D341Med (cell line): Measurements from ENCODE around the gene NUAK1.

Experiments
- DNase-seq: peaks from one replicate; pipeline ENCODE4 v3.0.0; 2012; ENCODE audit warnings: low spot score

The NUAK1 gene

DNA sequence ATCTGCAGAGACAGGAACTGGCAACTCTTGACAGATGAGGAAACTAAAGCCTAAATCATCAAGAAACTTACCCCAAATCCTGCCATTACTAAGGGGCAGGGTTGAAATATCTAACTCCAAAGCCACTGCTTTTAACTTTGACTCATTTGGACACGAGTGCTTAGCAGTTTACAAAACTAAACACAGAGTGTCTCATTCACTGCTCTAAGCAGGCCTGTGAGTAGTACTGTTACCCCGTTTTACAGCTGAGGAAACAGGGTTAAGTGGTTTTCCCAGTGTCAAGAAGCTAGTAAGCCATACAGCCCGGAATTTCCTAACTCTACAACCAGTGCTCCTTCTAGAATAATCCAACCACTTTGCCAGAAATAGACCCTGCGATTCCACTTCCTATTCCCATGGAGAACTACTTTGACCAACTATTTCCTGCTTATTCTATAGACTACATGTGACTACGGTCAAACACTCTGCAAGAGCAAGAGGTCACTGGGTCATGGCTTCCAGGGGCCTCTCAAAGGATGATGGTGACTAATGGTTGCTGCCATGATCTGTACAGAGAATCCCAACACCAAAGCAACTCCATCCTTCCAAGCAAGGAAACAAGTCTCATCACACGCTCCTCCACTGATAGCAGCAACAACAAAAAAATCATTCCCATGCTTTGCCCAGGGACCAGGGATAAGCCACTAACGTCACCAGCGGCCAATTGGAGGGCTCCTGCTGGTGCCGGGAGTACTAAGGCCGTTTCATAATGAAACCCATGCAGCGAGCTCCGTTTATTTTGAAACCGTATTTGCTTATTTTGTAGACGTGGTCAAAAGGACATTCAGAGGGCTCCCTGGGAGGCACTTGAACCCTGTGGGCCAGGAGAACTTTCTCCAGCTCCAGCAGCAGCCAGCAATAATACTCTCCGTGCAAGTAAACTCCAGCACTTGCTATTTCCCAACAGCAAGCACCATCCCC, 56.3 kb downstream of the NUAK1 start:
- DNase-seq: no peak

DNA sequence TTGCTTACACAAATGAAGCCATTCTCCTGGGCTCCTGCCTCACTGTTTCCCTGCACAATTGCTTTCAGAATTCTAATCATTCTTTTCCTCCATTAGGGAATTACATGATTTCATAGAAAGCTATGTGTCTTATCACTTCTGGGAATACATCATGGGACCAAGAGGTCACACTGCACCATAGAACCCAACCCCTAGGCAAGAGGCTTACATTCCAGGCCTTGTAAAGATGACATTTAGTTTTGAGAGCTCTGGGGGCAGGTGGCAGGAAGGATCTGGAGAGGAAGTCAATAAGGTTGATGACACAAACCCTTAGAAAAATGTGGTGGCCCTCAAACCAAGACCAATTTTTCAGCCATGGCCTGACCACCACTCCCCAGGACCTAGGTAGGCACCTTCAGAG, 57.1 kb downstream of the NUAK1 start:
- DNase-seq: no peak

DNA sequence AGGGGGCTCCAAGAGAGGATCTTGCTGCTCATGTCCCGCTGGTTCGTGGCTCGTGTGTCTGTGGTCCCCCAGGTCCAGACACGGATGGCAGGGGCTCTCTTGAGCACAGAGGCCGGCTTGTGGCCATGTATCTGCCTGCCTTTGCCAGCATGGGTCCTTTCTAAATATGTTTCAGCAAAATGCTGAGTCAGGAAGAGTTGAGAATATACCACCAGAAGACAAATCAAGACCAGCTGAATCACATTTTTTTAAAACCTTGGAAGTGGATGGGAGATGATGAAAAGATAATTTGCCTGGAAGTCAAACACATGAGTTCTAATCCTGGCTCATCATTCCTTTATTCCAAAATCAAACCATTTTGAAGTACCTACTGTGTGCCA, 58.0 kb downstream of the NUAK1 start:
- DNase-seq: no peak

DNA sequence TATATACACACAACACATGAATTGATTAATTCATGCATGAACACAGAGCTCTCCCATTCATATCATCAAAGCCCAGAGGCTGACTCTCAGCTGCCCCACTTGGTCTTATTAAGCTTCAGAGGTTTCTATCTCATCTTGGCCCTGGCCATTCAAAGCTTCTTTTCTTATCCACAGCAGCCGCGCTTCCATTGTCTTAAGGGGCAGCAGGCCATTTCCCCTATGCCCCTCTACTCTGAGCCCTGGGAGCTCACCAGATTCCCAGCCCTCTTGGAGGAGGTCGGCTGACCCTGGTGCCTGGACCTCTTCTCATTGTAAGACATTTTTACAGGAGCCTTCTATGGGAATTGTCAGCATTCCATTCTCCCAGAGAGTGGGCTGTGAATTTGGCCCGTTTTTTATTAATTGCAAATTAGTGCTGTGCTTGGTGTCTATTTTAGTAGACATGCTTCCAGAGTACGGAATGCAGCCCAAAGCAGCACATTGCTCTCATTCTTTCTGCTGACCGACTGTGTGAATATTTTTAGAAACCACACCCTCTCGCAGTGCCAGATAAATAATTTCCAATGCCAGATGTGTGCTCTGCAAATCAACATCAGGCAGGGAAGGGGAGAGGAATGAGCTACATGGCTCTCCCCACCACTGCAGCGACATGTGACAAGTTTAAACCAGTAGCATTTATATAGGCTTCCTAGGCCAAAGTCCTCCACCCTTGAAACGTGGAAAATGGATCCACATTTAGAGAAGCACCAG, 58.5 kb downstream of the NUAK1 start:
- no peak for DNase-seq

DNA sequence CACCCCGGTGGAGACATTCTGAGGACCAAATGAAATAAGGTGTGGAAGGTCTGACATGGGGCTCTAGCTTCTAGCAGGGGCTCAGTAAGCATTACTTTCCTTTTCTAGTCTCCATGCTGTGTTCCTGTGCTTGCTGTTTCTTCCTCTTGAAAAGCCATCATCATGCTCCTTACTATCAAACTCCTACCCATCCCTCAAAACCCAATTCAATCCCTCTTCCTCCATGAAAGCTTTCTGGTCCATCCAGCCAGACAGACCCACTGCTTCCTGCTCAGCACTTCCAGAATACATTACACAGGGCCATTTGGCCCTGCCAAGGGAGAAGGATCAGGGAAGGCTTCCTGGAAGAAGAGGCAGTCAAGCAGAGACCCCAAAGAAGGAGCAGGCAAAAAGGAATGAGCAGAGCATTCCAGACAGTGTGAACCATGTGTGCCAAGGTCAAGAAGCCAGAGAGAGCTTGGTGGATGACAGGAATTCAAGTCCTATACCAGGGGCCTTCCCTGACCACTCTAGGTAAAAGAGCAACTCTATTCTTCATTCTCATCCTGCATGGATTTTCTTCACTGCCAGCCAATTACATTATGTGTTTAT, 59.5 kb downstream of the NUAK1 start:
- DNase-seq: no peak

DNA sequence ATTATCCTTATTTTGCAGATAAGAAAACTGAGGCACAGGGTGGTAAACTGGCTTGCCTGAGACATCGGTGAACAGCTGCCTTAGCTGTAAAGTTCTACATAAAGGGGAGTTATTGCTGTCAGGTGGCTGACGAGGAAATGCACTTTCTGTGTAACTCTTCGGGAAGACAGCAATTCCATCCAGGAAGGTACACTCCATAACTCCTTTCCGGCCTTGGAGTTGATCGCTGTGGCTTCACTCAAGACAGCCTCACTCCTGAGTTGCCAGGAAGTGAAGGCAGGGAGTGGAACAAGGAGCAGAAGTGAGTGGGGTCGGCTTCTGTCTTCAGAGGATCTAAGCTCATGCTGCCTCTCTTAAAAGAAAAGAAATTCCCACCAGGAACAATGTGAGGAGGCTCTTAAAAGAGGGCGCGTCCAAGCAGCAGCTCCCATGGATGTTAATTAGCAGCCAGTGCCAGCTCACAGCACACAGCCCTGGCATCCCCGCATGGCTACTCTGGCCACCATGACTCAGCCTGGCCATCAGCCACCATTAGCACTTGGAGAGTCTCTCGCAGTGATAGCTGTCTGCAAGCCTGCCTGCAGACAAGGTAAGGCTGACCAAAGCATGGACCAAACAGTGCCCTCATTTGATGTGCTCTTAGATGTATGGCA, 60.3 kb downstream of the NUAK1 start:
- no peak for DNase-seq

DNA sequence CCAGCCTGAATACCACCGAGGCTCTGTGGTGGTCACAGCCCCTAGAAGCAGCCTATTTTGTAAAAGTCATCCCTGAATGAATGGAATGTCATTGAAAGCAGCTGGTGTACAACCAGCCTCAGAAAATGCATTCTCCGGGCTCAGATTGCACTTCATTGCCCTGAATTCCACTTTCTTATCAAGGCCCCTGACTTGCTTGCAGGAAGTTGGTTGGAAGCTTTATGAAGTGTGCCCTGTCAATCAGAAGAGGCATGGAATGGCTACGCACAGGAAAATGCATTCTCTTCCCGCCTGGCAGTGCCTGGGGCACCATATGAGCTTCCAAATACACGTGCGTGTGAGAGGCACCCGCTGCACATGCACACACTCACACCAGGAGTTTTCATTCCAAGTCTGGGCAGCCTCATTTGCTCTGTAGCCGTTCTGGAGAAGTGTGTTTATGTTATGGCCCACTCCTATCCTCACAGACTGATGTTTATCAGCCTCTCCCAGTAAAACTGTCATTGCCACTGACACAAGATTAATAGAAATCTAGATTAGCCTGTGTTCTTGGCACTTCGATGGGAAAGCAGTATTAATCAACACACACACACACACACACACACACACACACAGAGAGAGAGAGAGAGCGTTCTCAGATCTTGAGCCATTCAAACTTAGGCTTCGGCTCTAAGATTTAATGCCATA, 63.9 kb downstream of the NUAK1 start:
- DNase-seq: no peak

DNA sequence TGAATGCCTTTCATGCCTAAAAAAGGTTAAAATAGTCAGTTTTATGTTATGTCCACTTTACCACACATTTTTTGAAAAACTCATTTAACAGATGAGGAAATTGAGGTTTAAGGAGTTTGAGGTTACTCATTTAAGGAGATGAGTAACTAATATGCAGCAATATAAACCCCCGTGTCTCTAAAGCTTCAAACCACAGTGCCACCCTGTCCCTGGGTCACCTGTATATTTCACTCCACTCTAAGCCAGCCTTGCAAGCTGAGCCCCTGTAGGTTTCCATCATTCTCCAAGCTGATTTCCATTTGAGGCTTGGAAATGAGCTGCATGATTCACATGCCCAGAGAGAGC, 64.4 kb downstream of the NUAK1 start:
- no peak for DNase-seq

DNA sequence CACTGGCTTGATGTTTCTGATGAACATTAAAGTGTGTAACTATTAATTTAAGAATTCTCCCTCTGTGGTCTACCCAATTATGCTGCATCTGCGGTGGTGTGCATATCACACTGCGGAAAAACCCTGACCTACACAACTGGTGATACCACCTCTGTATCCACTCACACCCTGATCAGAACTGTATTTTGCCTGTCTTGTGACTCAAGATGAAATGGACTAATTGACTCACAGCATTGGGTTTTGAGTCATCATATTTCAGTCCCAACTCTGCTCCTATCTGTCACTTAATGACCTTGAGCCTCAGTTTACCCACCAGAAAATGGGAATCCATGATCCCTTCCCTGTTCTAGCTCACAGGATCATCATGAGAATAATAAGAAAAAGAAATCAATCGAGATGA, 65.6 kb downstream of the NUAK1 start:
- no peak for DNase-seq

DNA sequence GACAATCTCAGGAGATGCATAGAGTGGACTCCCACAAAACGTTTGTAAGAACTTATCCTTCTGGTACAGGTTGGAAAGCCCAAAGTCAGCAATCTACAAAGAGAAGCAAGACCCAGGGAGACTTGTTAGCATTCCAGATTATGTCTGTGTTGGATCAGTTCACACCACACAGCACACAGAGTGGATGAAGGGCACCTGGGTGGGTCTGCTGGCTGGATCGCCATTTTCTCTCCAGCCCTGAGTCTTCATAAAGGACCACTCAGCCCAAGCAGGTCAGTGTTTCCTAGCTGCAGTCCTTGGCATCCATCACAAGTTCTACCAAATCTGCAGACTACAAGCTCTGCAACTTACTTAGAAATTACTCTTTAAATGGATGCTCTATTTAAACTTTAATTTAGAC, 66.0 kb downstream of the NUAK1 start:
- DNase-seq: no peak

DNA sequence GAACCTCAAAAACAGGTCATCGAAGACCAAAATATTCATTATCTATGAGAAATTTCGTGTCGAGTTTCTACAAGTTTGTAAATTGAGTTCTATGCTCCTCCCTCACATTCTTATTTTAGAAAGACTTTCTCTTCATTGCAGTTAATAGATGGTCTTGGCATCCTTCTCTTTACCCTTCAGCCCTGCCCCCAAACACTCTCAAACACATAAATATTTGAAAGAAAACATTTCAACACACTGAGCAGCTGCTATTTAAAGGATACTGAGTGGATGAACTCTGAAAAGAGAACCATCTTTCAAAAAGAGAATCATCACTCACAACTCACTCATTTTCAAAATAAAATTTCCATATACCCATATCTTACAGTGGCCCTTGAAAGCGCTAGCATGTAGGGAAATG, 67.1 kb downstream of the NUAK1 start:
- DNase-seq: no peak

DNA sequence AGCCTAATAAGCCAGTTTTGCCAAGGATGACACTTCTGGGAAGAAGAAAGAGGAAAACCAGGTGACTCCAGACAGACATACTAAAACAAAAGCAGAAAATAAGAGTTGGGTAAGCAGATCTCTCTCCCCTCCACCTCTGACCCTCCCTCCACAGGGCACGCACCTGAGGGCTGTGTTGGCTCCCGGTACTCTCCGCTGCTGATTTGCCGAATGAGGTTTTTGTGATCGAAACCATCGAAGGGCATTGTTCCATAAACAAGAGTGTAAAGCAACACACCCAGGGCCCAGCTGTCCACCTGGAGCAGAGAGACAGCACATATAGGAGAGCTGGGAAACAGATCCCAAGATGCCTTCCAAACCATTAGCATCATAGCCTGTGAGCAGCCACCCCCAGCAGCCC, 68.1 kb downstream of the NUAK1 start:
- DNase-seq: no peak

DNA sequence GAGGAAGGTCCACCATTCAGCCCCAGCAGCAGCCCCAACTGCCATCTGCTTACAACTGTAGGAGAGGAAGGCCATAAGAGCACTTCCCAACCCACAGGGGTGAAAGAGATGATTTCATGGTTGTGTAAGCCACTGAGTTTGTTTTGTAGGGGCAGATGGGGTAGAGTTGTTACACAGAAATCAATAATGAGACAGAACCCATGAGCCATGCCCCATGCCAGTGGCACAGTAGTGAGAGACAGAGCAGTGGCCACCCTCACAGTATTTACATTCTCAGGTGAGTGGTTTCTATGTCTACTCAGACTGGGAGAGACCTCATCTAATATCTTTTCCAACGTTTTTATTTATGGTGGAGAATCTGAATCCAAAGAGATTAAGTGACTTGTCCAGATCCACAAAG, 68.6 kb downstream of the NUAK1 start:
- DNase-seq: no peak

DNA sequence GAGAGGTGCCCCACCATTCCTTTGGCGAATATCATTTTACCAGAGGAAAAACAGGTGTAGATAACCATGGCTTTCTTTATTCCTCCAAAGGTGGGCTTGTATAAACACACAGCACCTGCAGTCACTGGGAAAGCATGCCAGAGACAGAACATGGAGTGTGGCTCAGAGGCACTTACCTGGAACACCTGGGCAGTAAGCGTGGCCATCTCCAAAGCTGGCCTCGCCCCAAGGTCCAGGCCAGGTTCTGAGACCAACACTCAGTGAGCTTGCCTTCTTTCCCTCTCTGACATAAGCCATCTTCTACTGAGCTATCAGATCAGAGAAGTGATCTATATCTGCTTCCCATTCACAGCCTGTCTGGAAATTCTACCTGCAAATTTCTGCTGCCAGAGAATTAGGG, 70.5 kb downstream of the NUAK1 start:
- DNase-seq: no peak

DNA sequence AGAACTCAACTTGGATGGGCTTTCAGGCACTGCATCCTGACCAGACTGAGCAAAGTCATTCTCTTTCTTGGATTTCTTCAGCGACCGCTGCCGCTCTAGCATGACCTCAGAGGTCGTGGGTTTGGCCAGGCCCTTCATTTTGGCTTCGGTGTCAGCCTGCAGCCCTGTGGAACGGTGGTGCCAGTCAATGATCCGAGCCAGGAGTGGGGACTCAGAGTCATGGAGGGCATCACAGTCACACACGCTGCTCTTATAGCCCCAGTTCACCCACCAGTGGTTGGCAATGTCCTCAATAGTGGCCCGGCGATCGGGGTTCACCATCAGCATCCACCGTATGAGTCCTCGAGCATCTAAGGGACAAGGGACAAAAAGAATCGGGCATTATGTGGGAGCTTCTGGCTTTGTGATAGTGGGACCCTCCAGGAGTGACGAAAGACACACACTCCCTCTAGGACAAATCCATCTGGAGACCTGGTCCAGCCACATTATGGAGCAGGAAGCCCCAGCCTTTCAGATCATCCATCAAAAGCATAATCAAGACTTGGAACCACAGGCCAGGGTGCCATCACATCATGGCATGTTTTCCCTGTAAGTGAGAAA, 71.0 kb downstream of the NUAK1 start:
- no peak for DNase-seq

DNA sequence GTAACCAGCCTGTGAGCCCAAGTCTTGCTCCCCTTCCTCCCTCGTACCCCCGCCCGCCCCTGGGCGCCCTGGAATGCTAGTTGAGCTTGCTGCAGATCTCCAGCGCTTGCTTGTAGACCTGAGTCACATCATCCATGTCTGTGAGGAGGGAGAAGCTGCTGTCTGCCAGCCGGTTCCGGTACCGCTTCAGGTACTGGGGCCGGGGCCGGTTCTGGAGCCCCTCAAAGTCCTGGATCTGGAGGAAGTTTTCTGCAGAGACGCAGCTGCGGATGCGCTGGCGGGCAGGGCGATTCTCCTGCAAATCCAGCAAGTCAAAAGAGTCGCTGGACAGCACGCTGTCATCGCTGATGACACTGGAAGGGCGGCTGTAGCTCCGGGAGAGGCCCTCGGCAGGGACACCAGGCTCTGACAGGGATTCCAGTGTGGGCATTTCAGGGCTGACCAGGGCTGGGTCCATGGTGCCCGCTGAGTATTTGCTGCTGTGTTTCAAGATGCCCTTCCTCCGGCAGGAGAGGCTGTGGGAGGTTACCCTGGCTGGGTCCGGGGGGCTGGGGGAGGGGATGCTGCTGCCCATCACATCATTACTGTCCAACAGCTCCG, 71.9 kb downstream of the NUAK1 start:
- no peak for DNase-seq

DNA sequence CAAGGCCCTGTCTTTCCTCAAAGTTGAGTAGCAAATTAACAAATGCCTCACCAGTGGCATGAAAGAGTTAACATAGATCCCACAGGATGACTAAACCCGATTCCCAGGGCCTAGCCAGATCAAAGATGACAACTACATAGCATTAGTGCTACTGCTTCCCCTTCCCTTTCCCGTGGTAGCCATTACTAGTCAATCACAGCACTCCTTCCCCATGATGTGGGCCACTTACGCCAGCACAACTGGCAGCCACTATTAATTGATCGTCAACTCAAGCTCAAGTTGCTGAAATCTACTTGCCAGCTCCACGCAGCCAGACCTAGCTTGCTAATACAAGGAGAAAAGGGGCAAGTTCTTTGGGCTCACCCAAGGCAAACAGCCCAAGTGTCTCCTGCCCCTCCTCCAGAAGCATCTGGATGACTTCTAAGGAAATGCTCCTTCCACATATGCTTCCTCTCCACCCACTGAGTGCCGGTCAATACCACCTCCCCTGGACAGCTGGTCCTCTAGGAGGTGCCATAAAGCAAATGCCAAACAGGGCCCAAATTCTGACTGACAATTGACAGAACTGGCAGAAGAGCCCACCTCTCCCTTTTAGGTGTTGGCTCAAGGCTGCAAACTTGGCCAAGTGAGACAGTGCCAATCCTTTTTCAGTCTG, 72.6 kb downstream of the NUAK1 start:
- DNase-seq: no peak

DNA sequence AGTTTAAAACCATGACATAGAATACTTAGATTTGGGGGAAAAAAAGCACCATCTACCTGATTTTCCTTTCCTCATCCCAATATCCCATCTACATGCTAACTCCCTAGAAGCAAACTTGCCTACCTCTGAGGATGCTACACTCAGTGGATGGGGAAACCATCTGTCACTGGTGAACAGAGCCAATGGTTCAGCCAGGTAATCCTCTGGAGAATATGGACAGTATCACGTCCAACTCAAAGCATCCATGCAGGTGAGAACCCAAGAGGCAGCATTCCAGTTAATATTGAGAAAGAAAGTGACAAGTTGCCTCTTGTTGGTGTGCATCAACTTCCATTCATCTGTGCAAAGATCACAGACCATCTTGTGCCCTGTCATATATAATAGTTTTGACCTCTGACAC, 73.2 kb downstream of the NUAK1 start:
- no peak for DNase-seq

DNA sequence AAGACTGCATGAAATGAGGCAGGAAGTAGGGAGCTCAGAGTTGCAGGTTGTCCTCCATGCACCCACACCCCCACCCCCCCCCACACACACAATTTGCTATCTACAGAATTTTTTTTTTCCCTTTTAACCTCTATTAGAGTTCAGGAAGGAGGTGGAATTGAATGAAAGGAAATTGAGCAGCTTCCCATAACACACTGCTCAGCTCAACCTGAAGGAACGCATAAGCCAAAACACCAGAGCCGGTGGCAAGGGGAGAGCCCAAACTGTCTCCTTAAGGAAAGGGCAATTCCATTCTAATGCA, 74.1 kb downstream of the NUAK1 start:
- DNase-seq: no peak

DNA sequence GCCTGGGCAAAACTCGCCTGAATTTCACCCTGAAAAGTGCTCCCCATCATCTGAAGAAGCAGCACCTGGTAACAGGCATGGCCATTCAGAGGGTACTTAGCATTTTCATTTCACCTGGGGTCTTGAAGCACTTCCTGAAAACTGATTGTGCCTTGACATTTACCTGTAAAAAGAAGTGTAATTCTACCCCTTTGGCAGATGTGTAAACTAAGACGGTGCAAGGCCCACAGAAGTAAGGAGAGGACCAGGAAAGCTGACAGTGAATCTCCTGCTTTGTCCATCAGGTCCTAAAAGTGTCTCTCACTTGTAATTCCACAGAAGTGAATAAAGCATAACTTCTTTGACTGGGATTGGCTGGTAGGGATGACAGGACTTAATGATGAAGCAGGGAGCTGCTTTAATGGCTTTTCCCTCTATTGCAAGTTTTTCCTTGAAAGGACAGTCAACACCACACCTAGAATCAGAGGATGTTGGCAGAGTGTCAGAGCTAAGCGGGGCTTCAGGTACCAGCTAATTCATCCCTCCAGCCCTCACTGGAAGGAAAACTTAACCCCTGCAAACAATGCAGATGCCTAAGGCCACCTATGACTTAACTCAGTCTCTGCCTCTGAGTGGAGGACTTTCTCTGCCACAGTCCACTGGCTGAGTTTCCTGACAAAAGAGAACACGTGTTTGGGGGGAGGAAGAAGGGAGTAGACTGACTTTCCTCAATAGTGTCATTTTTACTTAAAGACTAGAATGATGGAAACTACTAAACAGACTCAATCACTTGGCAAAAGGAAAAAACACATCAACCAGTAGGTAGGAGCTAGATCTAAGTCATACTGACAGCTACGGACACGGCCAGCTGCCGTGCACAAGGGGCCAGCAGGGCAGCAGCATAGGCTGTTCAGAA, 74.7 kb downstream of the NUAK1 start:
- no peak for DNase-seq
